ENCODE data around the gene OR52L1.

The OR52L1 gene

DNA sequence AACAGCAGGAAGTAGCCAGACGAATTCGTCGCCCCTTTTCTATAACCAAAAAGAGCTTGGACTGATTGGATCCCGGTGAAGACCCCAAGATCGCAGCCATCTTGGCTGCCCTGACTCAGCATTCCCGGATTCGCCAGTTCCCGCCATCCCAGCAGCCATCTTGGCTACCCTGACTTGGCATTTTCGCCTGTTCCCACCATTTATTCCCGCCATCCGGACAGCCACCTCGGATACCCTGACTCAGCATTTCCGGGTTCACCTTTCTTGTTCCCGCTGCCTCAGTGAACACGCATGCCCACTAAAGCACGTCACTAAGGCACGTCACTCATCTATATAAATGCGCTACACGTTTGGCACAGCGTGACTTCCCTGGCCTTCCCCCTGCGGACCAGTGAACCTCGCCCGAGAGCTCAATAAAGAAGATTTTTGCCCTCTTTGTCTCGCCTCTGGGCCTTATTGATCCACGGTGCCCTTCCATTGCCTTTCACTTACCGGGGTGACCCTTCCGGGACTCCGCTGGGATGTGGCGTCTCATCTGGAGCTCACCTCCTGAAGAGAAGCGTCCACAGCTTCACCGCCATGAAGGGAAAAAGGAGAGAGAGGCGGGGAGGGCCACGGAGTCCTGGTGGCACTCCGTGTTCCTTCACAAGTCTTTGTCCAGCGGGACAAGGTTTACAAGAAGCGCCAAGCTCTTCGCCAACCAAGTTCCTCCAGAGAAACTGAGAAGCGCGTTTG, 48.8 kb downstream of the OR52L1 start:
- no peaks in the 10 kb centered on the region for H3K9me3 ChIP-seq (ENCODE audit: control insufficient read depth, low read length)
- no peak overlapping the region for H3K4me3 ChIP-seq (ENCODE audit: low read length)
- H3K9ac ChIP-seq (ENCODE audit: low read length): no peak overlapping the region
- H3K36me3 ChIP-seq (ENCODE audit: control insufficient read depth, insufficient read depth, low read length): no peaks in the 10 kb centered on the region
- no peaks in the 10 kb centered on the region for H3K4me1 ChIP-seq (ENCODE audit: control insufficient read depth, insufficient read depth, low read length)
- no peaks in the 10 kb centered on the region for H3K27me3 ChIP-seq (ENCODE audit: control insufficient read depth, insufficient read depth, low read length)

All from mucosa of stomach (tissue), 1 donor.